ENCODE data around the gene UCP2.

UCP2 gene

DNA sequence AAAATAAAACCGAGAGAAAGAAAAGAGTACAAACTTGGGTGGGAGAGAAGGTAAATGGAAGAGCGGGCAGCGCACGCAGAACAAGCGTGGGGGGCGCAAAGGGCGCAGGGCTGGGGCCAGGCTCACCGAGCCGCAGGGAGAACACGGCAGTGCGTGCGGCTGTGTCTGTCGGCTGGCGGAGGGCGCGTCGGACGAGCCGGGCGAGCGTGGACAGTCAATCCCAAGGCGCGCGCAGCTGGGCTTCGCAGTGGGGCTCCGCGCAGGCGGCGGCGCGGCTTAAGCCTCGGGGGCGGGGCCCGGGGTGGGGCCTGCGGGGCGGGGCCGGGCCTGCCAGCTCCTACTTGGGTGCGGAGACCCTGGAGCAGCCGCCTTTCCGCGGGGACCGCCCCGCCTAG is at the start of gene UCP2:
UCP2 (minus strand) TSS at position 249 of the 395 bp plus-strand sequence. CDS start 4,465 bp downstream, outside the sequence.
- H3K4me1 ChIP-seq: peaks cover 0 to 25% (median 15%) of the 10 kb centered on the region in 4 donors
- H3K4me3 ChIP-seq: peak within 1 kb of the TSS; percentile 57 to 62
- H3K36me3 ChIP-seq: peaks cover 0 to 19% (median 5%) of the 10 kb centered on the region in 3 donors
- H3K27ac ChIP-seq: peak within 1 kb of the TSS; percentile 85 to 86
- TF ChIP-seq, protein P1, sequence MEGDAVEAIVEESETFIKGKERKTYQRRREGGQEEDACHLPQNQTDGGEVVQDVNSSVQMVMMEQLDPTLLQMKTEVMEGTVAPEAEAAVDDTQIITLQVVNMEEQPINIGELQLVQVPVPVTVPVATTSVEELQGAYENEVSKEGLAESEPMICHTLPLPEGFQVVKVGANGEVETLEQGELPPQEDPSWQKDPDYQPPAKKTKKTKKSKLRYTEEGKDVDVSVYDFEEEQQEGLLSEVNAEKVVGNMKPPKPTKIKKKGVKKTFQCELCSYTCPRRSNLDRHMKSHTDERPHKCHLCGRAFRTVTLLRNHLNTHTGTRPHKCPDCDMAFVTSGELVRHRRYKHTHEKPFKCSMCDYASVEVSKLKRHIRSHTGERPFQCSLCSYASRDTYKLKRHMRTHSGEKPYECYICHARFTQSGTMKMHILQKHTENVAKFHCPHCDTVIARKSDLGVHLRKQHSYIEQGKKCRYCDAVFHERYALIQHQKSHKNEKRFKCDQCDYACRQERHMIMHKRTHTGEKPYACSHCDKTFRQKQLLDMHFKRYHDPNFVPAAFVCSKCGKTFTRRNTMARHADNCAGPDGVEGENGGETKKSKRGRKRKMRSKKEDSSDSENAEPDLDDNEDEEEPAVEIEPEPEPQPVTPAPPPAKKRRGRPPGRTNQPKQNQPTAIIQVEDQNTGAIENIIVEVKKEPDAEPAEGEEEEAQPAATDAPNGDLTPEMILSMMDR (IDR thresholded peaks at IDR 0.05): no peak
- intact Hi-C loops (cut with DNase I; ENCODE audit: low total_unique reads): loop anchor here (5.0 kb wide), 1 partner anchor 35 kb away; no protein-coding TSS in a partner anchor
- H3K9me3 ChIP-seq: no peaks in the 10 kb centered on the region
- no peaks in the 10 kb centered on the region for H3K27me3 ChIP-seq
- peak in 1 of 2 donors; percentile 81 for DNase-seq

GRCh38 chr11:74030723-74031676 is 48.4 kb upstream of the UCP2 start:
- Histone ChIP-seq H3K27me3 (no peaks in the 10 kb centered on the region), H3K4me1 (peaks cover 0 to 15% (median 0%) of the 10 kb centered on the region in 4 donors), H3K9me3 (no peaks in the 10 kb centered on the region), H3K4me3 (no peak overlapping the region), H3K36me3 (peaks cover 23 to 61% (median 27%) of the 10 kb centered on the region in 3 donors), H3K27ac (no peak overlapping the region)
- intact Hi-C loops (cut with DNase I; ENCODE audit: low total_unique reads): no loop called here
- TF ChIP-seq, protein P1 (IDR thresholded peaks at IDR 0.05): no peak
- DNase-seq: no peak

DNA sequence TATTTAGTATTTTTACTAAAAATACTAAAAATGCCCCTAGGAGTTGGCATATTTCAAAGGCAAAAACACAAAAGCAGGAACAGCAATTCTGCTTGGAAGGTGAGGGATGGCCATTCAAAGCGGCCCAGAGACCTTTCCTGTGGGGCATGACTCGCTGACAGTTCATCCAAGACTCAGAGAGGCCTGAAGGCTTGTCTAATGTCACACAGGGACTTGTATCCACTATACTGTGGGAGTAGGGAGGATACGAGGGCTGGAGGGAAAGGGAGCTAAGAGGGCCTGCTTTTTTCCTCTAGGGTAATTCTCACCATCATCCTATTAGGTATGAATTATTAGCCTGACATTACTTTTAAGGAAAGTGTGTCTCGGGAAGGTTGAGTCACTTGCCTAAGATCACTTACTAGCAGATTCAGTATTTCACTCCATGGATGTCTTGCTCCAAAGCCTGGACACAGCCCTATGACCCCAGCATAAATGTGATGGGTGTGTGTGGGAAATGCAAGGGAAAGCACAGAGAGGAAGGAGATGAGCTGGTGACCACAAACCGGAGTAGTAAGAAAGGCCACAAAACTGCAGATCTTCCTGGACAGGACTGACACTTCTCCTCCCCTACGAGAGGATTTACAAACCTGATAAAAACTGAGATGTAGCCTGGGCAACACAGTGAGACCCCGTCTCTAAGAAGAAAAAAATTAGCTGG is 43.0 kb upstream of the UCP2 start:
- Histone ChIP-seq H3K9me3 (no peaks in the 10 kb centered on the region), H3K27me3 (no peaks in the 10 kb centered on the region), H3K27ac (peak overlapping the region in 1 of 2 donors; percentile 27), H3K4me1 (peaks cover 0 to 23% (median 6%) of the 10 kb centered on the region in 4 donors), H3K36me3 (peaks cover 0 to 22% (median 0%) of the 10 kb centered on the region in 3 donors), H3K4me3 (no peak overlapping the region)
- DNase-seq: no peak
- intact Hi-C loops (cut with DNase I; ENCODE audit: low total_unique reads): loop anchor here (10.0 kb wide), 1 partner anchor 61 kb away; no protein-coding TSS in a partner anchor
- TF ChIP-seq, protein P1 (IDR thresholded peaks at IDR 0.05): no peak

- DNase-seq: peak; percentile 86 to 90
- Histone ChIP-seq H3K9me3 (no peaks in the 10 kb centered on the region), H3K27me3 (no peaks in the 10 kb centered on the region), H3K4me1 (peaks cover 0 to 27% (median 10%) of the 10 kb centered on the region in 4 donors), H3K36me3 (peaks cover 0 to 22% (median 0%) of the 10 kb centered on the region in 3 donors), H3K27ac (peak overlapping the region; percentile 12 to 27), H3K4me3 (no peak overlapping the region)
- intact Hi-C loops (cut with DNase I; ENCODE audit: low total_unique reads): loop anchor here (10.0 kb wide), 1 partner anchor 60 kb away; no protein-coding TSS in a partner anchor
- TF ChIP-seq, protein P1 (IDR thresholded peaks at IDR 0.05): no peak
These were observed 41.8 kb upstream of the UCP2 start for GRCh38 chr11:74024261-74025029.

DNA sequence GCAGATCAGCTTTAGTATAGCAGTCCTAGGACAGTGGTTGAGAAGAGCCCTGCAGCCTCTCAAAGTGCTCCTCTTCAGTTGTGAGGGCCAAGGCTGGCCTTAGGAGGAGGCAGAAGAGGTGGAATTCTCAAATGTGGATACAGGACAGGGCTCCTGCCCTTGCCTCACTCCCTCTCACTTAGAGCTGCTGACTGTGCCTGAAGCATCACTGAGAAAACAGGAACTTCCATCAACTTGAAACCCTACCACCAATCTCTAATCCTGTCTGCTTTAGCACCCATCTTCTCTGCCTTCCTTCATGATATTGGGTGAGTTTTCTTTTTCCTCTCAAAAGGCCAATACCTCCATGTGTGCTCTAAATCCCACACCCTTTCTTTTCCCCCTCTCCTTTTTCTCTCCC is 40.6 kb upstream of the UCP2 start:
- DNase-seq: no peak
- H3K27ac ChIP-seq: no peak overlapping the region
- H3K4me3 ChIP-seq: no peak overlapping the region
- intact Hi-C loops (cut with DNase I; ENCODE audit: low total_unique reads): loop anchor here (10.0 kb wide), 1 partner anchor 58 kb away; no protein-coding TSS in a partner anchor
- TF ChIP-seq, protein P1 (IDR thresholded peaks at IDR 0.05): no peak
- no peaks in the 10 kb centered on the region for H3K9me3 ChIP-seq
- H3K27me3 ChIP-seq: no peaks in the 10 kb centered on the region
- peaks cover 0 to 14% (median 0%) of the 10 kb centered on the region in 3 donors for H3K36me3 ChIP-seq
- peaks cover 0 to 39% (median 21%) of the 10 kb centered on the region in 4 donors for H3K4me1 ChIP-seq

Data from tibial artery (tissue), 4 donors.